Activated naive CD4-positive, alpha-beta T cell (primary cell): ENCODE results near the gene RFC2.

Experiments
- DNase-seq, 4 experiments: peaks; one replicate each; lab custom pipeline; 2025; lab: John Stamatoyannopoulos, UW

The RFC2 gene

DNA sequence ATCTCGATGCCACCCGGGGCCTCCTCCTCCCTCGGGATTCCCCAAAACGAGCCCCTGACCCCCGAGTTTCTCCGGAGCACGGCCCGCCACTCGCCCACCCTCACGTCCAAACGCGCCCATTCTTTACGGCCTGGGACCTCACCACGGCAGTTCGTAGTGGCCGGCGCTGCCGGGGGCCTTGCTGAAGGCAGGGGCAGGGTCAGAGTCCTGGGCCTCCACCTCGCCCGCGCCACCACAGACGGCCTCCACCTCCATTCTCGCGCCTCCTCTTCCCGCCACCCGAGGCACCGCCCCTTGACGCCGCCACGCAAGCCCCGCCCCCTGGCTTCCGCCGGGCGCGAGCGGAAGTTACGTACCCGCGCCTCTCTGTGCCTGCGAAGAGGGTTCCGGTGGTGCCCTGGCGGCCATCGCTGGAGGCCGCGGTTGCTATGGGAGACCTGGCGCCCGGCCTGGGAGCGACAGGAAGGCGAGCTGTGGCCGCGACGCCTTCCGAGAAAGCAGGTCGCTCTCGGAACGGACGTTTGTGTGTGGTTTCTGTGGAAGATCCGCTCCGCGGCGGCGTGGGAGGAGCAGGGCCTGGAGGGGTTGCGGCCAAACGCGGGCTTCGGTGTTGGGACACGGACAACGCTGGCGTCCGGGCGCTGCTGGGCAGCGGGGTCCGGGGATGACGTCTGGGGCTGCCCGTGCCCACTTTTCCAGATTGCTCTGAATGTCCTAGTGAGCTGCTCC lies at the start of gene RFC2:
Gene RFC2 (minus strand): TSS at position 271 of the 729 bp plus-strand sequence. CDS start 16 bp downstream, at position 255.
- DNase-seq = peak; percentile 91 to 96 (median 96)

GRCh38 chr7:74302745-74303221 lies 48.6 kb upstream of the RFC2 start:
- no peak for DNase-seq

DNA sequence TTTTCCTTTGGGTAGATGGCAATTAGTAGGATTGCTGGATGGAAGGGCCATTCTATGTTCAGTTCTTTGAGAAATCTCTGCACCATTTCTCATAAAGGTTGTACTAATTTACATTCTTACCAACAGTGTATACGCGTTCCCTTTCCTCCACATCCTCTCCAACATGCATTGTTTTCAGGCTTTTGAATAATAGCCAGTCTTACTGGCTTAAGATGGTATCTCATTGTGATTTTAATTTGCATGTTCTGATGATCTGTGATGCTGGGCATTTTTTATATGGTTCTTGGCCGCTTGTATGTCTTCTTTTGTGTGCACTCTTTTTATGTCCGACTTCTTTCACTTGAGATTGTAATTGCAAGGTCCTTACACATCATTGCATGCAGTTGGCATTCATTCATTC lies 46.7 kb upstream of the RFC2 start:
- DNase-seq = no peak

GRCh38 chr7:74299401-74299800 lies 45.2 kb upstream of the RFC2 start:
- no peak for DNase-seq

DNA sequence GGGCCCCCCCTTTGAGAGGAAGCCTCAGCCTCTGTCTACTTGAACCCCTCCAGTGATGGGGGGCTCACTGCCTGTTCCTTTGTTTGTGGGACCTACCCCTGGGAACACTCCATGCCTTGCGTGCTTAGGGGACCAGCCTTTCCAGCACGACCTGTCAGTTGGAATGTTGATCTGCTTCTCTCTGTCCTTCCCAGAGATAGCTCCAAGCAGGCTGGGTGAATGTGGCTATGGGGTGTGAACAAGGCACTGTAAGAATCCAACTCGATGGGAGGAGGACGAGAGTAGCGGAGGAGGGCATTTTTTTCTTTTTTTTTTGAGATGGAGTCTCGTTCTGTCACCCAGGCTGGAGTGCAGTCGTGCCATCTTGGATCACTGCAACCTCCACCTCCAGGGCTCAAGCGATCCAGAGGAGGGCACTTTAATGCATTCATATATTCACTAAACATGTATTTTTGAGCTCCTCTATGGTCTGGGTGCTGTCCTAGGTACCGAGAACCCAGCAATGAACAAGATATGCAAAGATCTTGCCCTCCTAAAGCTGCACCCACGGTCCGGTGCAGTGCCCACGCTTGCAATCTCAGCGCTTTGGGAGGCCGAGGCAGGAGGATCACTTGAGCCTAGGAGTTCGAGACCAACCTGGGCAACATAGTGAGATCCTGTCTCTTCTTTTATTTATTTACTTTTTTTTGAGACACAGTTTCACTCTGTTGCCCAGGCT lies 43.5 kb upstream of the RFC2 start:
- DNase-seq = no peak

- DNase-seq = no peak
Measured at GRCh38 chr7:74294191-74294998, 40.2 kb upstream of the RFC2 start.

DNA sequence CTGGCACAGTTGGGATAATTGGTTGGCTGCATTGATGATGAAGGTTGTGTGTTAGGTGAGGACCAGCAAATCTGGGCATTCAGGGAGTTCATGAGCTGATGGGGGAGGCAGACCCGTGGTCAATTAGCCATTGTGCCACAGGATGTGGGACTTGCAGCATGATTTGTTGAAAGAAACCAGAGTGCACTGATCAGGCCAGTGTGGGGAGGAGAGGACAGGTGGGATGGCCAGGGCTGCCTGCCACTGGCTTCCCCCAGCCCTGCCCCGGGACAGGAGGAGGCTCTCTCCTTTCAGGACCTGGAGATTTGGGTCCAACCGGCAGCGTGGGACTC lies 39.3 kb upstream of the RFC2 start:
- DNase-seq = no peak

DNA sequence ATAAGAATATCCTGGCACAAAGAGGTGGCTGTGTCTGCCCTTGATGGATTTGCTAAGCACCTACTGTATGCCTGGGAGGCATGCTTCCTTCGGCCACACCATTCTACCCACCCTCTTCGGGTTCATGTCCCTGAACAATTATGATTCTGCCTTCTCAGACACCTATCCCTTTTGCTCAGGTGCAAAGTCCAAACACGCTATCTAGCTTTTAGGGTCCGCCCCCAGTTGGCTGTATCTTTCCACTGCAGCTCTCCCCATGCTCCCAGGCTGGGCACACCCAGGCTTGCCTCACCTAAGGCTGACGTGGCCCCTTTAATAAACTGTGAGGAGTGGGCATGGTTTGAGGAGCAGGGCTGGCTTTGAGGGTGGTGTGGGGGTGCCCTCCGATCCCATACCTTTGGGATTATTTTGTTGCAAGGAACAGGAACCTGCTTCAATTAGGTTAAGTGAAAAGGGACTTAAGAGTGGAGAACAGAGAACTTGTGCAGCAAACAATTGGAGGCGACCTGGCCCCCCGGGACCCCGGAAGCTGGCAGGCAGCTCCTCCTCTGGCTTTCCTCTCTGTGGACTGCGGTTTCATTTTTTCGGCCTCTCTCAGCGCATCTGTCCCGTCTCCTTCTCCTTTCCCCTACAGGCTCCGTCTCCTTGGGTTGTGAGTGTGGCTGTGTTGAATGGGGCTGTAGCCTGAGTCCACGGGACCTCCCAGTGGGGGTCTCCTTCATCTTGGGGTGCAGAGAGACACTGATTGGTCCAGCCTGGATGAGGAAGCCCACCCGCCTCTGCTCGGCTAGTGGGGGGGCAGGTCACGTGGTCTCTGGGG lies 38.8 kb upstream of the RFC2 start:
- DNase-seq = no peak

GRCh38 chr7:74291535-74291934 lies 37.3 kb upstream of the RFC2 start:
- DNase-seq = no peak

DNA sequence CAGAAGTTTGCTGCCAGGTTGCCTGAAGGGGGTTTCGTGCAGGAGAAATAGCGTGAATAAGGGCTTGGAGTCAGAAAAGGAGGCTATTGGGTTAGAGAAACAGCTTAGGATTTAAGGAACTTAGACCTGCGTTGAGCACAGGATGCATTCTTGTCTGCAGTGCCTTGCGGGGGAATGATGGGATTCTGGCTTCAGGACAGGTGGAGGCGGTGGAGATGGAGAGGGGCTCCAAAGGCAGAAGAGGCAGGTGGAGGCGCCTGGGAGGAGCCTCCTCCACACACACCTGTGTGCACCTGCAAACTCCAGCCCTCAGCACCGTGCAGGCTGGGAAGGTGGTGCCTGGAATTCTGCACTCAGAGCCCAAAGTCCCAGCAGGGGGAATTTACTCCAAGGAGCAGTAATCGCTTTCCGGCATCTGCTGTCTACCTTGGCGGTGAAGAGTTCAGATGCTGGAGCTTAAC lies 36.8 kb upstream of the RFC2 start:
- DNase-seq = no peak

DNA sequence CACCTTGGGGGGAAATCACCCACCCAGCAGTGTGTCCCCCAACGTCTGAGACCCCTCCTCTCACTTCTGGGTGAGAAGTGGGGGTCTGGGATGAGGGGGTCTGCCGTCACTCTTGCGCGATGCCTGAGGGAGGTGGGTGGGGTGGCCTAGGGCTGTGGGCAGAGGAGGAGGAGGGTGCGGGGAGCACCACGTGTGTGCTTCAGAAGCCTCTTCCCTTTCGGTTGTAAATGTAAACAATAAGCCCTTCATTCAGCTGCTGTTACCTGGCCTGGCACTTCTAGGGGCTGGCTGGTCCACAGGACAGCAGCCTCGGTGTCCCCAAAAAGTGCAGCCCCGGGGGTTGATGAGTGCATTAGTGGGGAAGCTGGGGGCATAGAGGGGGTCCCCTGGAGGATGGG lies 36.4 kb upstream of the RFC2 start:
- no peak for DNase-seq

DNA sequence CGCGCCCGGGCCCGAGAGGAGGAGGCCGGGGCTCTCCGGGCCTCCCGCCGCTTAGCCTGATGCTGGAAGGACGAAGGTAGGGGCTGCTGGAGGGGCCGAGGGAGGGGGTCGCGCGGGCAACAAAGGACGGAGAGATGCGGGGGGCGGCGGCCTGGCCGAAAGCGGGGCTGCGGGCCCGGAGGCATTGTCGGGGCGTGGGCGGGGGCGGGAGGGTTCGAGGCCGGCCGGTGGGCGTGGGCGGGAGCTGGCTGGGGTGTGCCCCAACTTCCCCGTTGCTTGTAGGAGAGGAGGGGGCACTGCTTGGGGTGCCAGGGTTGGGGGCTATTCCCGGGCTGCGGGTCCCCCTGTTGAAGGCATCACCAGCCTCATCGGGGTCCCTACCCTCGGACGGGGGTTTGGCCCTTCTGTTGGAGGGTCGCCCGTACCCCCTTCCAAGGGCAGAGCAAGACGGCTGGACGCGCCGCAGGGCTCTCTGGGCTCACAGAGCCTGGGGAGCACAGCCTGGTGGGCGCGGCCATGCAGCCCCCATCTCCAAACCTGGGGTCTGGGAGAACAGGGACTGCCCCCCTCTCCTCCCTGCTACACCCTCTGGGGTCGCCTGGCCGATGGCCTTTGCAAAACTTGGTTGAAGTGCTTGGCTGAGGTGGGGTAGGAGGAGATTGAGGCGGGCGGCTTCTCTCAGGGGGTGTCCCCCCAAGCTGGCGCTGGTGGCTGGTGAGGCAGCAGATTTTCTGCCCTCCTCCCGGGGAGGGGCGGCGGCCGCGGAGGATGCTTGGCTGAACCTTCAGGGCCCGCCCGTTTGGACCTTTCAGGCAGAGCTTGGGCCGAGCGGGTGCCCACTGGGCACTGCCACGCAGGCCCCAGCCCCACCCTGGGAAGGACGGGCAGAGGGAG lies 35.7 kb upstream of the RFC2 start:
- DNase-seq = peak in 2 of 4 experiments; percentile 21 to 31

DNA sequence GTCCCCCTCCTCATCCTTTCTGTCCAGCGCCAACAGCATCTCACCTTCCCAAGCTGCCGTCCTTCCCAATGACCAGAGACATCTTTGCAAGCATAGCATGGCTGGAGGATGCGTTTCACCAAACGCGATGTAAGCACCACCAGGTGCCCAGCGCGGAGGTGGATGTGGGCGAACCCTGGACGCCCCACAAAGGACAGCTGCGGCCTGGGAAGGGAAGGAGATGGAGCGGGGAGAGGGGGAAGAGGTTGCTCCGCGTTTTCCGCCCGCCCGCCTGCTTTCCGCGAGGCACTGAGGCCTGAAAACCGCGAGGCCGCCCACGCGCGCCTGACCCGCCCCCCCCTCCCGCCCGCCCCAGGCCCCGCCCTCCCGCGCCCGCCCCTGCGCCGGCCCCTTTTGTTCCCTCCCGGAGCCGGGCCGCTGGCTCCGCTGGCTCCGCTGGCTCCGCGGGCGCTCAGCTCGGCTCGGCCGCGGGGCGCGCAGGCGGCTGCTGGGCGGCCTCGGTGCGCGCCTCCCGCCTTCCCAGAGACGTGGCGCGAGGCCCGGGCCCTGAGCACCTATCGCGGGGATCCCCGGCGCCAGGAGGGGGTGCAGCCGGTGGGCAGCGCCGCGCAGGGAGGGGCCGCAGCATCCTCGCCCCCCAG lies 34.9 kb upstream of the RFC2 start, which contains the start of gene CLIP2:
Gene CLIP2 (plus strand): TSS at position 390 of the 641 bp plus-strand sequence. CDS start 28,140 bp downstream, outside the sequence.
- peak; percentile 41 to 70 (median 52) for DNase-seq

- DNase-seq = no peak
Measured at GRCh38 chr7:74288034-74288881, 34.1 kb upstream of the RFC2 start.

DNA sequence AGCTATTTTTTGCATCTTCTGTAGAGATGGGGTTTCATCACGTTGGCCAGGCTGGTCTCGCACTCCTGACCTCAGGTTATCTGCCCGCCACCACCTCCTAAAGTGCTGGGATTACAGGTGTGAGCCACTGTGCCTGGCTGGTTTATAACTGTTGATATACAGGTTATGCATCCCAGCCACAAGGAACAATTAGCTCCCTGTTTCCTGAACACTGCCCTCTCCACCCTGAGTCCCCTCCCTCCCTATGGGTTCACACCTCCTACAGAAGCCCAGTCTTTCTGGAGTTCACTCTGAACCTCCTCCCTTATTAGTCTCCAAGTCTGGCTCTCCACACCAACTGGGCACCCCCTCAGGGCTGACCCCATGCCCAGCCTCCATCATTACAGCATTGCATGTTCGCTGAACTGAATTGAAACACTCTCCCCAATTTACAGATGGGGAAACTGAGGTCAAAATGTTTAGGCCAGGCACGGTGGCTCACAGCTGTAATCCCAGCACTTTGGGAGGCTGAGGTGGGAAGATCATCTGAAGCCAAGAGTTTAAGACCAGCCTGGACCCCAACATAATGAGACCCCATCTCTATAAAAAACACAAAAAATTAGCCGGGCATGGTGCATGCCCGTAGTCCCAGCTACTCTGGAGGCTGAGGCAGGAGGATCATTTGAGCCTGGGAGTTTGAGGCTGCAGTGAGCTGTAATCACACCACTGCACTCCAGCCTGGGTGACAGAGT lies 33.3 kb upstream of the RFC2 start:
- no peak for DNase-seq

- DNase-seq = no peak
Measured at GRCh38 chr7:74286131-74286530, 31.9 kb upstream of the RFC2 start.

DNA sequence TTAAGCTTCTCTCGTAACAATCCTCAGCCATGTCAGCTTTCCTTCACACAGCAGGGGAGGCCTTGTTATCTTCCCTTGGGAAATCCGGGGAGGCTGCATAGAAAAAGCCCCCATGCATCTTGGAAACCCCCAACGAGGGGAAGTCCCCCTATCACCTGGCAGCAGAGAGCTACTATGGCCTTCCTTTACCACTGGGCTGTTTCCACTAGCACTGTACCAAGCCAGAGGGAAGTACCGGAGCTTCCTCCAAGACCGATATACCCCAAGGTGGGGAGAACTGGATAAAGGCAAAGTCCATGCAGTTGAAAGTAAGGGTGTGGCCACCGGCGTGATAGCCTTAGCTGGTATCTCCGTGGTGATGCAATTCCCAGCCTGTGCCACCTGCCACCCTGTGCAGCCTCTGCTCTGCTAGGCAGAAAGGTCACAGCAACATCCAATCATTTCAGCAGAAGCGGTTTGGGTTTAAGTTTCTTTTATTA lies 30.6 kb upstream of the RFC2 start:
- DNase-seq = no peak

GRCh38 chr7:74283858-74284447 lies 29.8 kb upstream of the RFC2 start:
- DNase-seq = no peak
